Peyer's patch (tissue), 4 donors: ENCODE measurements around the gene PTAR1. TPM values are rescaled to one million over a fixed set of nuclear protein-coding genes. Genes with fewer than 3 reads are reported as not detected.
A peak's percentile ranks its signal among the peaks of the same experiment; 100 is the strongest.

ENCODE experiments used
- DNase-seq, 3 donors: peaks; one replicate each; pipeline ENCODE4 v3.0.0-alpha.2; 2017 to 2019
- H3K27ac ChIP-seq, 4 donors: fragments of 200-600 bp; sonication (generic); one replicate each; pipeline ENCODE4 v1.5.1; 2016 to 2019
- H3K27me3 ChIP-seq, 2 donors: fragments of 200-600 bp; sonication (generic); one replicate each; pipeline ENCODE4 v1.5.1; 2019
- H3K36me3 ChIP-seq, 3 donors: fragments of 200-600 bp; sonication (generic); one replicate each; pipeline ENCODE4 v1.5.1; 2016 to 2019
- H3K4me1 ChIP-seq, 4 donors: fragments of 200-600 bp; sonication (generic); one replicate each; pipeline ENCODE4 v1.5.1; 2016 to 2019
- H3K4me3 ChIP-seq, 4 donors: fragments of 200-600 bp; sonication (generic); 1 replicate in 3 of 4; 2 replicates in 1 of 4; pipeline ENCODE4 v1.5.1; 2016 to 2019; ENCODE audit warnings: mild to moderate bottlenecking in 1 of 4
- H3K9me3 ChIP-seq, 4 donors: fragments of 200-600 bp; sonication (generic); one replicate each; pipeline ENCODE4 v1.5.1; 2016 to 2019; ENCODE audit warnings: mild to moderate bottlenecking in 1 of 4
- POLR2A ChIP-seq, 2 donors: fragments of 450-650 bp; IDR thresholded peaks; one replicate each; pipeline ENCODE4 v1.5.1; 2017; ENCODE audit warnings: antibody characterized with exemption in 2 of 2, mild to moderate bottlenecking in 2 of 2, moderate library complexity in 2 of 2
- total RNA-seq, 4 donors: library from RNA; depleted of rRNA; stranded (reverse); fragments of >200 nt; gene quantifications; one replicate each; pipeline ENCODE4 v1.1.0, GENCODE V29; 2016
- TF ChIP-seq, protein P1 (sequence below), 6 experiments: fragments of 450-650 bp in 4 of 6; fragments of 200-600 bp in 2 of 6; sonication (generic) in 1 of 6; IDR thresholded peaks; one replicate each; pipeline ENCODE4 v1.5.1; 2017 to 2019; ENCODE audit warnings: antibody characterized with exemption in 6 of 6, mild to moderate bottlenecking in 3 of 6, moderate library complexity in 1 of 6

PTAR1 gene
- total RNA-seq, 4 donors from 2014 or later, result 43.8 to 115 (median 65.2) TPM

DNA sequence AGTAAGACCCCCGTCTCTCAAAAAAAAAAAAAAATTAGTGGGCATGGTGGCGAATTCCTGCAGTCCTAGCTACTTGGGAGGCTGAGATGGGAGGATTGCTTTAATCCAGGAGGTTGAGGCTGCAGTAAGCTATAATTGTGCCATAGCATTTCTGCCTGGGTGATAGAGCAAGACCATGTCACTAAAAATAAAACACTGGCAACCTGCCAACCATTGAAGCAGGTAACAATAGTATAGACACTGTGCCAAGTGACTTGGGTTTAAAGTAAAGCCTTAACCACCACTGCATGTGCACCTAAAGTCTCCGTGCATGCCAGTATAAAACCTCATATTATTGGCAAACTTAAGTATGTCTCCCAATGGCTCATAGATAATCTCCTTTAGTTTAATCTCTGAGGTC is 84.2 kb downstream of the PTAR1 start:
- no peak overlapping the region for H3K27ac ChIP-seq

DNA sequence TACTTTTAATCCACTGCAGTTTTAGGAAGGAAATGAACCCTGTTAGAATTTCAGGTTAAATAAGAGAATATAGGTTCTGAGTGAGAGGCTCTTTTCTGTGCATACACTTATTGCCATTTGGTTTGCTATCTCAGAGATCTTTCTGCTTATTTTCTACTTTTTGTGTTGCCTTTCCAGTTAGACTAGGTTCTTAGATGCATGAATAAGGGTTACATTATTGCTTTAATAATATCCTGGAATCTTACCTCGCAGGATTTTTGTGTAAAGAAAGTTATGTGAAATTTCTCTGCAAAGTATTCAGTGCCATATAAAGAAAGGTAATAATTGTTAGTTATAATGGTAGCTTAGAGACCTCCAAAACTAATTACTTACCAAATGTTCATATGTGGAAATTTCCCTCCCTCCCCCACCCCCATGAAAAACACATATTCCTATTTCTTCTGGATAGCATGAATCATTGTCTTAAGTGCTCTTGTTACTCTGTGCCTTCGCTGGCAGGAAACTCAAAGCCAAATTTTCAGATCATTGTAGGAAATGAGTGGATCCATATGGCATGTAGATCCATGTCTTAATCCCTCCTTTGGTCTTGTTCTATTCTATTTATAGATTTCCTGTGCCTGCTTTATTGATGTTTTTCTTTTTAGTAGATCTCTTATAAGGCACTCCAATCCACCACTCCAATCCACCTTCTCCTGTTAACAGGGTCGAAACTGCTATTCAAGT is 84.9 kb downstream of the PTAR1 start:
- TF ChIP-seq, protein P1, sequence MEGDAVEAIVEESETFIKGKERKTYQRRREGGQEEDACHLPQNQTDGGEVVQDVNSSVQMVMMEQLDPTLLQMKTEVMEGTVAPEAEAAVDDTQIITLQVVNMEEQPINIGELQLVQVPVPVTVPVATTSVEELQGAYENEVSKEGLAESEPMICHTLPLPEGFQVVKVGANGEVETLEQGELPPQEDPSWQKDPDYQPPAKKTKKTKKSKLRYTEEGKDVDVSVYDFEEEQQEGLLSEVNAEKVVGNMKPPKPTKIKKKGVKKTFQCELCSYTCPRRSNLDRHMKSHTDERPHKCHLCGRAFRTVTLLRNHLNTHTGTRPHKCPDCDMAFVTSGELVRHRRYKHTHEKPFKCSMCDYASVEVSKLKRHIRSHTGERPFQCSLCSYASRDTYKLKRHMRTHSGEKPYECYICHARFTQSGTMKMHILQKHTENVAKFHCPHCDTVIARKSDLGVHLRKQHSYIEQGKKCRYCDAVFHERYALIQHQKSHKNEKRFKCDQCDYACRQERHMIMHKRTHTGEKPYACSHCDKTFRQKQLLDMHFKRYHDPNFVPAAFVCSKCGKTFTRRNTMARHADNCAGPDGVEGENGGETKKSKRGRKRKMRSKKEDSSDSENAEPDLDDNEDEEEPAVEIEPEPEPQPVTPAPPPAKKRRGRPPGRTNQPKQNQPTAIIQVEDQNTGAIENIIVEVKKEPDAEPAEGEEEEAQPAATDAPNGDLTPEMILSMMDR (IDR thresholded peaks at IDR 0.05), result no peak
- no peak for TF ChIP-seq POLR2A (IDR thresholded peaks at IDR 0.05)
- Histone ChIP-seq H3K27me3 (no peaks in the 10 kb centered on the region), H3K9me3 (no peaks in the 10 kb centered on the region), H3K4me1 (peaks cover 0 to 5% (median 0%) of the 10 kb centered on the region in 4 donors), H3K27ac (no peak overlapping the region), H3K36me3 (no peaks in the 10 kb centered on the region), H3K4me3 (no peak overlapping the region)
- DNase-seq, result no peak

More for the DNA sequence above, 84.2 kb downstream of the PTAR1 start:
- DNase-seq, result no peak
- Histone ChIP-seq H3K9me3 (no peaks in the 10 kb centered on the region), H3K4me1 (peaks cover 0 to 5% (median 0%) of the 10 kb centered on the region in 4 donors), H3K36me3 (no peaks in the 10 kb centered on the region), H3K27me3 (no peaks in the 10 kb centered on the region), H3K4me3 (no peak overlapping the region)
- TF ChIP-seq, protein P1 (IDR thresholded peaks at IDR 0.05), result no peak
- TF ChIP-seq POLR2A (IDR thresholded peaks at IDR 0.05), result no peak

DNA sequence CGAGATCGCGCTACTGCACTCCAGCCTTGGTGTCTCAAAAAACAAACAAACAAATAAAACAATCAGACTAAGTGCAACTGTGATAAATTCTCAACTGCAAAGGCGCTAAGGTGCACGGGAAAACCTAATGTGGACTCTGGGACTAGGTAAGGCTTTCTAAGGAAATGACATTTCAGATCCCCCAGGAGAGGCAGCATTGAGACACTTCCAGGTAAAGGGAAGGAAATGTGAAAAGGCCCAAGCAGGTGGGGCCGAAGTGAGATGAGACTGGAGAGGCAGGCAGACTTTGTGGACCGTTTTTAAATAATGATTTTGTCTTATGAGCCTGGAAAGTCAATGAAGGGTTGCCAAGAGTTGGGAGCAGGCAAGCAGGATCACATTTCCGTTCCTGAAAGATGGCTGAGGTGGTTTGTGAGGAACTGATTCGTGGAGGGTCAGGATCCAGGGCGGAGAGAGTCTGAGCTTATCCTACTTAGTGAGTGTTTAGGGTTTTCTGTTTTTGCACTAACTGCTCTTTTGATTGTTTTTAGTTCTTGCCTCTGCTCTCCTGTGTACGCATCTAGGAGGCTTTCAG is 85.6 kb downstream of the PTAR1 start:
- H3K4me1 ChIP-seq, result peaks cover 0 to 5% (median 0%) of the 10 kb centered on the region in 4 donors
- TF ChIP-seq, protein P1 (IDR thresholded peaks at IDR 0.05), result no peak
- no peak for TF ChIP-seq POLR2A (IDR thresholded peaks at IDR 0.05)
- no peak overlapping the region for H3K27ac ChIP-seq
- no peaks in the 10 kb centered on the region for H3K9me3 ChIP-seq
- no peaks in the 10 kb centered on the region for H3K36me3 ChIP-seq
- no peaks in the 10 kb centered on the region for H3K27me3 ChIP-seq
- no peak overlapping the region for H3K4me3 ChIP-seq
- no peak for DNase-seq

DNA sequence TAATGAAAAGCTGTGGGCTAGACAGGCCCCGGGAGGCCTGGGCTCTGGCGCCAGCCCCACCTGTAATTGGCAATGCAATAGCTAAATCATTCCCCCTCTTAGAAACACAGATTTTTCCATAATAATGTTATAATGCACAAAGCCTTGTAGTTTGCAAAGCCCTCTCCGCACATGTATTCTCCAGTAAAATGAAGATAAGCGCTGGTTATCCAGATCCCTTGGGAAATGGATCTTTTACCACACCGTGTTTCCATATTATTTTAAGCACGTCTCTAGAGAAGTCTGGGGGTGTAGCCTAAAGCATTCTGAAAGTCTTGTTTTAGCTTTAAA is 86.5 kb downstream of the PTAR1 start:
- peak overlapping the region; percentile 50 to 88 (median 60) for H3K4me3 ChIP-seq
- H3K9me3 ChIP-seq, result no peaks in the 10 kb centered on the region
- TF ChIP-seq, protein P1 (IDR thresholded peaks at IDR 0.05), result no peak
- TF ChIP-seq POLR2A (IDR thresholded peaks at IDR 0.05), result no peak
- H3K36me3 ChIP-seq, result no peaks in the 10 kb centered on the region
- DNase-seq, result no peak
- H3K27ac ChIP-seq, result peak overlapping the region in 3 of 4 donors; percentile 64 to 74 (median 72)
- peaks cover 0 to 5% (median 0%) of the 10 kb centered on the region in 4 donors for H3K4me1 ChIP-seq
- no peaks in the 10 kb centered on the region for H3K27me3 ChIP-seq

GRCh38 chr9:69672596-69673310 is 87.1 kb downstream of the PTAR1 start:
- H3K36me3 ChIP-seq, result no peaks in the 10 kb centered on the region
- H3K27me3 ChIP-seq, result no peaks in the 10 kb centered on the region
- TF ChIP-seq, protein P1 (IDR thresholded peaks at IDR 0.05), result peak in 5 of 6 experiments; percentile 34 to 81 (median 69)
- peak in 1 of 2 donors; percentile 14 for TF ChIP-seq POLR2A (IDR thresholded peaks at IDR 0.05)
- peak overlapping the region; percentile 50 to 88 (median 60) for H3K4me3 ChIP-seq
- DNase-seq, result peak; percentile 48 to 84 (median 82)
- H3K4me1 ChIP-seq, result peaks cover 0 to 5% (median 0%) of the 10 kb centered on the region in 4 donors
- no peaks in the 10 kb centered on the region for H3K9me3 ChIP-seq
- peak overlapping the region in 3 of 4 donors; percentile 64 to 74 (median 72) for H3K27ac ChIP-seq
